Right lobe of liver (tissue), 6 donors: Measurements from ENCODE around the gene CLPTM1. TPM values are rescaled to one million over a fixed set of nuclear protein-coding genes. Genes with fewer than 3 reads are reported as not detected.

ENCODE experiments used
- ATAC-seq, 4 donors: fragments of 200-7000 bp; cut with Tn5 transposase; one replicate each; pipeline ENCODE4 v1.9.1; 2020; ENCODE audit warnings: mild to moderate bottlenecking in 4 of 4, moderate library complexity in 4 of 4
- DNase-seq, 3 donors: peaks; one replicate each; pipeline ENCODE4 v3.0.0-alpha.2; 2020
- H3K27ac ChIP-seq, 3 donors: fragments of 200-600 bp; one replicate each; pipeline ENCODE4 v1.8.0; 2022
- H3K27me3 ChIP-seq, 2 donors: fragments of 200-600 bp; one replicate each; pipeline ENCODE4 v1.8.0; 2022
- H3K36me3 ChIP-seq, 4 donors: fragments of 200-600 bp; sonication (generic) in 1 of 4; one replicate each; pipeline versions ENCODE4 v1.5.1 to v1.8.0; 2017 to 2022; ENCODE audit warnings: control low read depth in 1 of 4
- H3K4me1 ChIP-seq, 4 donors: fragments of 200-600 bp; sonication (generic) in 1 of 4; one replicate each; pipeline versions ENCODE4 v1.5.1 to v1.8.0; 2017 to 2022; ENCODE audit warnings: control low read depth in 1 of 4
- H3K4me3 ChIP-seq, 3 donors: fragments of 200-600 bp; one replicate each; pipeline ENCODE4 v1.8.0; 2022
- H3K9me3 ChIP-seq, 4 donors: fragments of 200-600 bp; sonication (generic) in 1 of 4; one replicate each; pipeline versions ENCODE4 v1.5.1 to v1.8.0; 2017 to 2022; ENCODE audit warnings: control low read depth in 1 of 4
- CTCF ChIP-seq, 4 donors: fragments of 200-600 bp in 3 of 4; fragments of 450-650 bp in 1 of 4; IDR thresholded peaks; one replicate each; pipeline versions ENCODE4 v1.5.1 to v1.8.0; 2016 to 2022; ENCODE audit warnings: antibody characterized with exemption in 4 of 4, mild to moderate bottlenecking in 2 of 4
- POLR2A ChIP-seq: fragments of 450-650 bp; IDR thresholded peaks from one replicate; pipeline ENCODE4 v1.6.1; 2017; ENCODE audit warnings: antibody characterized with exemption, mild to moderate bottlenecking
- WGBS: methylation state at CpG from one replicate; pipeline ENCODE4 v1.1.6; 2018; ENCODE audit warnings: low coverage, low lambda C conversion rate; ENCODE audit not compliant: insufficient coverage; ENCODE audit errors: missing lambda C conversion rate; 5-methylcytosine and 5-hydroxymethylcytosine counted together
- intact Hi-C, 2 donors: fragments of 100-400 bp; cut with DNase I; formaldehyde crosslinking; loops; one replicate each; pipeline versions ENCODE4 v1.11.2 to v1.14.1; 2022
- total RNA-seq, 6 experiments: library from RNA; depleted of rRNA in 2 of 6; stranded (reverse); fragments of >200 nt in 2 of 6; fragmentation: NEBNext Ultra II Directional in 3 of 6; extraction: Animal tissue kit (Norgen Biotek cat#: 25700) in 3 of 6; gene quantifications; one replicate each; pipeline versions ENCODE4 v1.1.0 to v1.2.4, GENCODE V29; 2016 to 2023
- donor health status: DM: no; HTN: yes; CAD: no.
- donor health status: DM: no; HTN: no; CAD: no.
- donor health status: DM: no; HTN: no; CAD: no.
- donor health status: DM: no; HTN: yes; CAD: no.
- donor health status: DM: no; HTN: yes; CAD: no.

The CLPTM1 gene
- total RNA-seq, 6 experiments from 2014 or later = 78.7 to 90.6 (median 83.9) TPM

- DNase-seq (no peak), ATAC-seq (no peak)
- TF ChIP-seq POLR2A = no peak
- no peak for TF ChIP-seq CTCF (IDR thresholded peaks at IDR 0.05)
- Histone ChIP-seq H3K4me1 (peaks cover 0 to 29% (median 10%) of the 10 kb centered on the region in 4 donors), H3K9me3 (no peaks in the 10 kb centered on the region), H3K36me3 (peaks cover 0 to 29% (median 8%) of the 10 kb centered on the region in 4 donors), H3K4me3 (no peak overlapping the region), H3K27ac (no peak overlapping the region), H3K27me3 (no peaks in the 10 kb centered on the region)
- WGBS = 94% methylated on average over 7 of the region's 37 CpGs
- intact Hi-C loops = no loop called here
Observed at GRCh38 chr19:45037393-45038169, 82.4 kb downstream of the CLPTM1 start.

- Histone ChIP-seq H3K4me1 (peaks cover 0 to 39% (median 15%) of the 10 kb centered on the region in 4 donors), H3K36me3 (peaks cover 2 to 40% (median 12%) of the 10 kb centered on the region in 4 donors), H3K27me3 (no peaks in the 10 kb centered on the region), H3K4me3 (peak within 1 kb of the TSS; percentile 96 to 97 (median 97)), H3K27ac (peak within 1 kb of the TSS; percentile 93 to 98 (median 96)), H3K9me3 (no peaks in the 10 kb centered on the region)
- ATAC-seq = peak; percentile 96 to 98 (median 97)
- intact Hi-C loops = no loop called here
- peak; percentile 93 to 94 (median 94) for DNase-seq
- TF ChIP-seq POLR2A (peak; percentile 94), CTCF (IDR thresholded peaks at IDR 0.05) (no peak)
- WGBS = 3% methylated on average over 36 of the region's 62 CpGs
Observed at GRCh38 chr19:45038931-45039893, 84.0 kb downstream of the CLPTM1 start, which contains the start of gene CLASRP. Gene CLASRP (plus strand): TSS chr19:45039045. CDS start chr19:45040213, 1,168 bp downstream.

GRCh38 chr19:45040059-45040771 is 85.0 kb downstream of the CLPTM1 start:
- Histone ChIP-seq H3K4me1 (peaks cover 0 to 49% (median 20%) of the 10 kb centered on the region in 4 donors), H3K27me3 (no peaks in the 10 kb centered on the region), H3K4me3 (peak overlapping the region in 2 of 3 donors; percentile 96 to 97), H3K36me3 (peaks cover 2 to 46% (median 12%) of the 10 kb centered on the region in 4 donors), H3K9me3 (no peaks in the 10 kb centered on the region), H3K27ac (peak overlapping the region in 2 of 3 donors; percentile 14 to 96)
- ATAC-seq (no peak), DNase-seq (no peak)
- TF ChIP-seq CTCF (IDR thresholded peaks at IDR 0.05) (no peak), POLR2A (no peak)
- intact Hi-C loops = no loop called here
- WGBS = 63% methylated on average over 12 of the region's 19 CpGs

GRCh38 chr19:45041125-45041524 is 85.9 kb downstream of the CLPTM1 start:
- no peak for DNase-seq
- 74% methylated on average over 5 of the region's 6 CpGs for WGBS
- peaks cover 2 to 46% (median 12%) of the 10 kb centered on the region in 4 donors for H3K36me3 ChIP-seq
- ATAC-seq = no peak
- no peaks in the 10 kb centered on the region for H3K9me3 ChIP-seq
- TF ChIP-seq POLR2A (no peak), CTCF (IDR thresholded peaks at IDR 0.05) (no peak)
- intact Hi-C loops = no loop called here
- no peak overlapping the region for H3K4me3 ChIP-seq
- peaks cover 0 to 58% (median 22%) of the 10 kb centered on the region in 4 donors for H3K4me1 ChIP-seq
- H3K27ac ChIP-seq = no peak overlapping the region
- H3K27me3 ChIP-seq = no peaks in the 10 kb centered on the region
